ENCODE results near the gene CBFA2T3.

Gene CBFA2T3

DNA sequence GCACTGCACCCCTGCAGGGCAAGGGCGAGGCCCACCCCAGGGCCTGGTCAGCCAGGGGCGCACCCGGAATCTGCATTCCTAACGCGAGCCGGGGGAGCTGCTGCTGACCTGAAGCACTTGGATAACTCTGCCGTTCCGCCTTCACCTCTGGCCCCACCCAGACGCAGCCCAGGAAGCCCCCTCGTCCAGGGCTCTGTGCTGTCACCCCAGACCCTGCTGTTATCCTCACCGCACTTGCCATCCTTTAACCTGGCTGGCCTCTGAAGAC lies 97.3 kb downstream of the CBFA2T3 start:
- Histone ChIP-seq H3K9ac (no peak overlapping the region), H3K9me3 (ENCODE audit: control insufficient read depth, low read length) (no peaks in the 10 kb centered on the region), H3K79me2 (no peaks in the 10 kb centered on the region), H3K27me3 (ENCODE audit: control insufficient read depth, insufficient read depth, low read length) (no peaks in the 10 kb centered on the region), H3K4me1 (no peaks in the 10 kb centered on the region), H3K27ac (no peak overlapping the region), H2AFZ (no peak overlapping the region), H3K36me3 (ENCODE audit: control insufficient read depth, insufficient read depth, low read length) (no peaks in the 10 kb centered on the region), H3K4me2 (ENCODE audit: low read length) (no peak overlapping the region), H3K4me3 (ENCODE audit: low read depth, low read length) (no peak overlapping the region)
- no peak for TF ChIP-seq CTCF (IDR thresholded peaks at IDR 0.05)

- H3K4me2 ChIP-seq (ENCODE audit: low read length) = no peak overlapping the region
- H2AFZ ChIP-seq = no peak overlapping the region
- H3K27ac ChIP-seq = no peak overlapping the region
- no peaks in the 10 kb centered on the region for H3K79me2 ChIP-seq
- H3K9me3 ChIP-seq (ENCODE audit: control insufficient read depth, low read length) = no peaks in the 10 kb centered on the region
- no peak overlapping the region for H3K4me3 ChIP-seq (ENCODE audit: low read depth, low read length)
- no peaks in the 10 kb centered on the region for H3K4me1 ChIP-seq
- H3K27me3 ChIP-seq (ENCODE audit: control insufficient read depth, insufficient read depth, low read length) = no peaks in the 10 kb centered on the region
- H3K9ac ChIP-seq = no peak overlapping the region
- no peak for TF ChIP-seq CTCF (IDR thresholded peaks at IDR 0.05)
- H3K36me3 ChIP-seq (ENCODE audit: control insufficient read depth, insufficient read depth, low read length) = no peaks in the 10 kb centered on the region
These were observed 97.8 kb downstream of the CBFA2T3 start for GRCh38 chr16:88878967-88879787.

DNA sequence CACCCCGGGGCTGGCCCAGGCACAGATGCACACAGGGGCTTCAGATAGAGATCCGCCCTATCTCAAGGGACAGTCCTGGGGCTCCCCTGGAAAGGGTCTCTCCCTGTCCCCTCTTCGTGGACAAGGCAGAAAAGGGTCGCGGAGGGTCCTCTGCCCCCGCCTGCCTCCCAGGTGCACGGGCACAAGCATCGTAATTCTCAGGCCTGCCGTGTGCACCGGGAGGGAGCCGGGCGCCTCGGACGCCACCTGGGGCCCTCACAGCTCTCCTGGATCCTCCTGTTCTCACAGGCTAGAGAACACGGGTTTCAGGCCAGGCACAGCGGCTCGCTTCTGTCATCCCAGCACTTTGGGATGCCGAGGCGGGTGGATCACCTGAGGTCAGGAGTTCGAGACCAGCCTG lies 98.7 kb downstream of the CBFA2T3 start:
- TF ChIP-seq CTCF (IDR thresholded peaks at IDR 0.05) = no peak
- Histone ChIP-seq H3K36me3 (ENCODE audit: control insufficient read depth, insufficient read depth, low read length) (no peaks in the 10 kb centered on the region), H3K79me2 (no peaks in the 10 kb centered on the region)

DNA sequence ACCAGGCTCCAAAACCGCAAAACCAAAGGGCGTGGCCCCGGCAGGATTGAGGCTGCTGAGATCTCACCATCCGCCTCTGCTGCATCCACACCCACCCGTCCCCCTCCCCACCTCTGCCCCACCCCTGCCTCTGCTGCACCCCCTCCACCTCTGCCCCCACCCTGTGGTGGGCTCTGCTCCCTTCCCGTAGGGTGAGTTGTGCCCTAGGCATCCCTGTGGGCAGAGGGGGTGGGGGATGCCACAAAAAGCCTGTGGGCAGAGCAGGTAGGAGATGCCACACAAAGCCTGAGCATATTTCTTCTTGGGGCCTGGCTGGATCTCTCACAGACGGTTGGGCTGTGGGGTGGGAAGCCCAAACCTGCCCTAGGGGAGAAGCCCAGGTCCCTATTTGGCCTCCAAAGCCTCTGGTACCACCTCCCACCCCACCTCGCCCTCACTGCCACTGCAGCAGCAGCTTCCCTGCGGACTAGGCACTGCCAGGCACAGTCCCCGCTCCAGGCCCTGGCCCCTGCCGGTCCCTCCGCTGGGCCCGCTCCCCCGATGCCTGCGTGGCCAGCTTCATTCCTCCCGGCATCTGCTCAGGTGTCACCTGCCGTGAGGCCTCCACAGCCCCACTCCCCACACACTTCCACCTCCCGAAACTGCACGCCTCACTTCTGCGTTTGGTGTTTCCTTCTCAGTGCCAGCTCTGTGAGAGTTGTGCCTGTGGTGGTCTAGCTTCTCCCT lies 99.3 kb downstream of the CBFA2T3 start:
- Histone ChIP-seq H3K4me1 (no peaks in the 10 kb centered on the region), H3K9ac (no peak overlapping the region), H3K27me3 (ENCODE audit: control insufficient read depth, insufficient read depth, low read length) (no peaks in the 10 kb centered on the region), H2AFZ (no peak overlapping the region), H3K27ac (no peak overlapping the region), H3K4me3 (ENCODE audit: low read depth, low read length) (no peak overlapping the region), H3K36me3 (ENCODE audit: control insufficient read depth, insufficient read depth, low read length) (no peaks in the 10 kb centered on the region), H3K4me2 (ENCODE audit: low read length) (no peak overlapping the region), H3K79me2 (no peaks in the 10 kb centered on the region), H3K9me3 (ENCODE audit: control insufficient read depth, low read length) (no peaks in the 10 kb centered on the region)
- no peak for TF ChIP-seq CTCF (IDR thresholded peaks at IDR 0.05)

More for the DNA sequence above, 98.7 kb downstream of the CBFA2T3 start:
- no peak overlapping the region for H3K4me3 ChIP-seq (ENCODE audit: low read depth, low read length)
- no peak overlapping the region for H3K9ac ChIP-seq
- no peaks in the 10 kb centered on the region for H3K4me1 ChIP-seq
- H3K9me3 ChIP-seq (ENCODE audit: control insufficient read depth, low read length) = no peaks in the 10 kb centered on the region
- no peak overlapping the region for H3K27ac ChIP-seq
- no peaks in the 10 kb centered on the region for H3K27me3 ChIP-seq (ENCODE audit: control insufficient read depth, insufficient read depth, low read length)
- no peak overlapping the region for H2AFZ ChIP-seq
- H3K4me2 ChIP-seq (ENCODE audit: low read length) = no peak overlapping the region

Measured in parathyroid adenoma (tissue), 2 donors.